Esophagus muscularis mucosa (tissue), 4 donors: ENCODE measurements around the gene CIT.

Experiments
- CTCF ChIP-seq, 3 experiments: fragments of 200-600 bp in 2 of 3; fragments of 450-650 bp in 1 of 3; sonication (generic) in 2 of 3; IDR thresholded peaks; one replicate each; pipeline ENCODE4 v1.5.1; 2017 to 2019; ENCODE audit warnings: antibody characterized with exemption in 3 of 3, mild to moderate bottlenecking in 2 of 3, moderate library complexity in 1 of 3
- EP300 ChIP-seq: sonication (generic); formaldehyde crosslinking; IDR thresholded peaks from one replicate; pipeline ENCODE4 v1.6.1; 2017; ENCODE audit warnings: antibody characterized with exemption
- POLR2AphosphoS5 ChIP-seq, 2 donors: sonication (generic); formaldehyde crosslinking; IDR thresholded peaks; one replicate each; pipeline ENCODE4 v1.6.1; 2017; ENCODE audit warnings: antibody characterized with exemption in 2 of 2

DNA sequence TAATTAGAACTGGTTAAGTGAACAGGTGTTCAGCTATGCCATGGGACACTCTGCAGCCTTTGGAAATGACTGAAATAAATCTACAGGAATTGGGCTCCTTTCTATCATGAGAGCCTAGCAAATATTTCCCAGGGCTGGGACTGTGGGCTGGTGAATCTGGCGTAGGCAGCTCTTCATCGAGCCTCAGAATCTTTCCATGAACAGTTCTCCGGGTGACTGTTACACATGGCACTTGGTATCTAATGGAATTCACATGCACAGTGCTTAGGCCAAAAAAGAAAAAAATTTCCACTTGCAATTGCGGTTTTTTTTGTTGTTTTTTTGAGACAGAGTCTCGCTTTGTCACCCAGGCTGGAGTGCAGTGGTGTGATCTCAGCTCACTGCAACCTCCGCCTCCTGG, 177.0 kb downstream of the CIT start:
- TF ChIP-seq POLR2AphosphoS5 (IDR thresholded peaks at IDR 0.05) (no peak), CTCF (IDR thresholded peaks at IDR 0.05) (no peak), EP300 (no peak)
